Upper lobe of left lung (tissue), 4 donors: ENCODE results near the gene GFOD2.
"Not testable (repeated sequence)": the region's sequence is repeated elsewhere in the genome, so short reads cannot be mapped to it uniquely, and the experiment has no call there.

Experiments
- EP300 ChIP-seq, 4 donors: sonication (generic); formaldehyde crosslinking; IDR thresholded peaks; one replicate each; pipeline ENCODE4 v1.5.1; 2017; ENCODE audit warnings: antibody characterized with exemption in 4 of 4, control low read depth in 2 of 4
- TF ChIP-seq, protein P1 (sequence below), 6 experiments: fragments of 450-650 bp in 4 of 6; fragments of 200-600 bp in 2 of 6; sonication (generic) in 2 of 6; IDR thresholded peaks; one replicate each; pipeline ENCODE4 v1.5.1; 2016 to 2019; ENCODE audit warnings: antibody characterized with exemption in 6 of 6

DNA sequence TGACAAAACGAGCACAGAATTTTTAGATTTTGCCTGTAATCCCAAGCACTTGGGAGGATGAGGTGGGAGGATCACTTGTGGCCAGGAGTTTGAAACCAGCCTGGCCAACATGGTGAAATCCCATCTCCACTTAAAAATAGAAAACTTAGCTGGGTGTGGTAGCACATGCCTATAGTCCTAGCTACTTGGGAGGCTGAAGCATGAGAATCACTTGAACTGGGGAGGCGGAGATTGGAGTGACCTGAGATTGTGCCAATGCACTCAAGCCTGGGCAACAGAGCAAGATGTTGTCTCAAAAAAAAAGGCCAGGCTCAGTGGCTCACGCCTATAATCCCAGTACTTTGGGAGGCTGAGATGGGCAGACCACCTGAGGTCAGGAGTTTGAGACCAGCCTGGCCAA is 32.2 kb upstream of the GFOD2 start:
- TF ChIP-seq, protein P1, sequence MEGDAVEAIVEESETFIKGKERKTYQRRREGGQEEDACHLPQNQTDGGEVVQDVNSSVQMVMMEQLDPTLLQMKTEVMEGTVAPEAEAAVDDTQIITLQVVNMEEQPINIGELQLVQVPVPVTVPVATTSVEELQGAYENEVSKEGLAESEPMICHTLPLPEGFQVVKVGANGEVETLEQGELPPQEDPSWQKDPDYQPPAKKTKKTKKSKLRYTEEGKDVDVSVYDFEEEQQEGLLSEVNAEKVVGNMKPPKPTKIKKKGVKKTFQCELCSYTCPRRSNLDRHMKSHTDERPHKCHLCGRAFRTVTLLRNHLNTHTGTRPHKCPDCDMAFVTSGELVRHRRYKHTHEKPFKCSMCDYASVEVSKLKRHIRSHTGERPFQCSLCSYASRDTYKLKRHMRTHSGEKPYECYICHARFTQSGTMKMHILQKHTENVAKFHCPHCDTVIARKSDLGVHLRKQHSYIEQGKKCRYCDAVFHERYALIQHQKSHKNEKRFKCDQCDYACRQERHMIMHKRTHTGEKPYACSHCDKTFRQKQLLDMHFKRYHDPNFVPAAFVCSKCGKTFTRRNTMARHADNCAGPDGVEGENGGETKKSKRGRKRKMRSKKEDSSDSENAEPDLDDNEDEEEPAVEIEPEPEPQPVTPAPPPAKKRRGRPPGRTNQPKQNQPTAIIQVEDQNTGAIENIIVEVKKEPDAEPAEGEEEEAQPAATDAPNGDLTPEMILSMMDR (IDR thresholded peaks at IDR 0.05): not testable (repeated sequence)
- not testable (repeated sequence) for TF ChIP-seq EP300 (IDR thresholded peaks at IDR 0.05)
